GM19239 (cell line): ENCODE data around the gene SMS.

Source experiments
- DNase-seq: peaks from one replicate; pipeline ENCODE4 v3.0.0; 2011; ENCODE audit warnings: low spot score; ENCODE audit not compliant: insufficient read length
- FAIRE-seq: peaks from 2 replicates; lab custom pipeline; 2011; peaks lifted over from hg19 to GRCh38; lab: Jason Lieb, UNC

SMS gene

GRCh38 chrX:21973321-21974010 lies 33.0 kb downstream of the SMS start:
- DNase-seq (no peak), FAIRE-seq (peak; percentile 65)

- no peak for DNase-seq
- FAIRE-seq: peak; percentile 86
These were observed 33.5 kb downstream of the SMS start for GRCh38 chrX:21974011-21974385.

DNA sequence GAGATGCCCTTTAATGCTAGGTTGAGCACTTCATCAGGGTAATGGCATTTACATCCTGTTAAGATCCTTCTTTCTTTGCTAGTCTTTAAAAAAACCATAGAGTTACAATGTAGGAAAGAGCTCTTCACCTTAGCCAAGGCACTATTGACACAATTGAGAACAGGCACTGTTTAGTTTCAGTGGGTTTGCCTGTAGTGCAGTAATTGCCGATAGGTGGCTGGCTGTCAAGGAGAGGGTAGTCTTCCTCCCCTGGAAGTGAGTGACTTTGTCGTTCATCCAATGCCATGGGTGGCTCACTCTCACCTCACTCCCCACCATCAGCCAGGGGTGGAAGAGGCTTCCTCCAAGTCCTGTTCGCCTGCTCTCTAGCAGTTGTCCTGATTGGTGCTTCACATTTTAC lies 34.7 kb downstream of the SMS start:
- FAIRE-seq (no peak), DNase-seq (no peak)

DNA sequence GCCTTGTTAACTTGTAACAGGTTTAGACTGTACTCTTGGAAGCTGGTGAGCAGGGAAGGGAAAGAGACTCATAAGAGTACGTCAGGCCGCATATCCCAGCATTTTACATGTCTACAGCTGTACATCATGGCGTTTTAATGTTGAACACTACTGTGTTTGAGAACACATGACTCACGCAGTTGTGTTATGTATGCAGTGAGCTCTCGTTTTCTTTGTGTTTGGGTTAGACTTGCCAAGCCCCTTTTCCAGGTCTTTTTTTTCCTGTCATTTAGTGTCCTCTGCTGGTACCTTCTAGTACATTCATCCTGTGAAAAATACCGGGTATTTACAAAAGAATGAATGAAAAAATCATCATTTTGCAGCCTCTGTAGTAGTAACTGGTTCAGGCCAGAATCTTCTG lies 35.3 kb downstream of the SMS start:
- no peak for FAIRE-seq

DNA sequence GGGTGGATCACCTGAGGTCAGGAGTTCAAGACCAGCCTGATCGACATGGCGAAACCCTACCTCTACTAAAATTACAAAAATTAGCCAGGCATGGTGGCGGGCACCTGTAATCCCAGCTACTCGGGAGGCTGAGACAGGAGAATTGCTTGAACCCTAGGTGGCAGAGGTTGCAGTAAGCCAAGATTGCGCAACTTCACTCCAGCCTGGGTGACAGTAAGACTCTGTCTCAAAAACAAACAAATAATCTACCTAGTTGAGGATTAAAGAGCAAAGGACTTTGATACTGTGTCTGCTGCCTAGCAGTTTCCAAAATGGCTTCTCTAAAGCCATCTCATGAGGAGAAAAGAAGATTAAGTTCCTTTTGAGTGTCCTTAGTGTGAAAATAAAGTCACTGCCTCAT lies 37.8 kb downstream of the SMS start:
- DNase-seq (no peak), FAIRE-seq (no peak)

More for the DNA sequence above, 35.3 kb downstream of the SMS start:
- no peak for DNase-seq

- no peak for DNase-seq
- FAIRE-seq: no peak
These were observed 41.8 kb downstream of the SMS start for GRCh38 chrX:21982311-21982710.

- FAIRE-seq (peak; percentile 97), DNase-seq (no peak)
These were observed 44.8 kb downstream of the SMS start for GRCh38 chrX:21985332-21985777.

DNA sequence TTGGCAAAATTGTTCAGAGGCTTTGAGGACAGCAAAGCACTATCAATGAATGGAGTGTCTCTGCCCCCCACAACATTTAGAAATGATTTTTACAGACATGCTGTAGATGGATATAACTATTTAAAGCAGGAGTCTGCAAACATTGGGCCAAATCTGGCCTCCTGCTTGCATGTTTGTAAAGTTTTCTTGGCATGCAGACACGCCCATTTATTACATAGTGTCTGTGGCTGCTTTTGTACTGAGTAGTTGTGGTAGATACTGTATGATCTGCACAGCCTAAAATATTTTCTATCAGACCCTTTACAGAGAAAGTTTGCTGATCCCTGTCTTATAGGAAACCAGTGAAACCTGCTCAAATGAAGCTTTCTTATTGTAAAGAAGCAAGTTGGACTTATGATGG lies 46.1 kb downstream of the SMS start:
- DNase-seq (no peak), FAIRE-seq (no peak)

DNA sequence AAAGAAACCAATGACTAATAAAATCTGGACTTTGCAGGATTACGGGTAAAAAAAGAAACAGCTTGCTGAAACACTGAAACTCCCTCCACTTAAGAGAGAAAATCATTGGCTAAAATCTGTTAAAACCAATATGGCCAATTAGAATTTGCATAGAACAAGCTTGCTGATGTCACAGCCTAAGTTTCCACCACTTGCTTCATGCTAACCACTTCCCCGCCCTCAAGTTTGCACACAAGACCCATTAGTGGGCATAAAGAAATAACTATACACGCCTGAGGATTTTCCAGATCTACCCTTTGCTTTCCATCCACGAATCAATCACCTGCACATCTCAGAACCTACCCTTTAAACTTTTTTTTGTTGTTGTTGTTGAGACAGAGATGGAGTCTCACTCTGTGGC lies 48.9 kb downstream of the SMS start:
- no peak for DNase-seq
- peak; percentile 79 for FAIRE-seq

DNA sequence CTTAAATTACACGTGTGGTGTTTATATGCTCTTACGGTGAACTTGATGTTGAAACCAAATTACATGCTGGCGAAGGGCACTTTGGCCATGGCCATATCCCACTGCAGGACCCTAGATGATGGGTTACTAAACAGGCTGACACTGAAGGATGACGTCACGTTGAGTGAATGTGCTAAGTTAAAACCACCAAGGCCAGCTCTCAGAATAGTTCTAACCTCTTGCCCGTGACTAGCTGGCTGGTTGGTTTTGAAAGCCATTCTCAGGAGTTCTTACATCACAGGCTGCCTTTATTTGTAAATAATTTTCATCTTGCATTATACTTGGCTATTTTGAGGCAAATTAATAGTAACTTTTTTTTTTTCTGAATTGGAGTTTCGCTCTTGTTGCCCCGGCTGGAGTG lies 50.3 kb downstream of the SMS start:
- peak; percentile 68 for FAIRE-seq
- DNase-seq: no peak

DNA sequence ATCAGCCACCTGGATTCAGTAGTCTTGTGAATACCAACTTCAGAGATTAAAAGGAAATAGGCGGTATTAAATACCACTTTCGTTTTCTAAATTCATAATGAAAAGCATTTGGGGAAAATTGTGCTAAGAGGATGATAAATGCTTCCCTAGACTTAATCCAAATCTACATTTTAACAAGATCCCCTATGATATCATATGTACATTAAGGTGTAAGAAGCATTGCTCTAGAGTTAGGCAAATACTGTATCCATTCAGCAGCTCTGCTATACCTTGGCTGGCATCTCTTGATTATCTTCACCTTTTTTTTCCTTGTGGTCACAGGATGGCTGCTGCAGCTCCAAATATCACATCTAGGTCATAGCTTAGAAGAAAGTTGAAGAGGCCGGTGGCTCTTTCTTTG lies 51.0 kb downstream of the SMS start:
- no peak for DNase-seq
- FAIRE-seq: peak; percentile 37

DNA sequence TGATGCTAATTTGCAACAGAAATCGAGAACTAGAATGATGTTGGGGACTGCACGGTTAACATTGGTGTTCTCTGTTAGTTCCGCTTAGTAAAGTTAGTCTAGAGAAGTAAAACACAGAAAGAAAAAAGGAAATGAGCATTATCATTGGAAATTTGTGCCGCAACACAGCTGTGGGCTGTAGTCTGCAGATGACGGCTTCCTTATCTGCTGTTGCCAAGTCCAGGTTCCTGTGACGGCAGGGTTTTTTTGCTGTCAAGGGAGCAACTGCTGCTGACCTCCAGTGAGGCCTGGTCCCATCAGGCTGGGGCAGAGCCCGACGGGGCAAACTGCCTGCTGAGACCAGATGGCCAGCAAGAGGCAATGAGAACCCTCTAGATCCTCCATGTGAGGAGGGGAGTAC lies 52.8 kb downstream of the SMS start:
- DNase-seq (no peak), FAIRE-seq (peak; percentile 67)

- DNase-seq (no peak), FAIRE-seq (peak; percentile 28)
These were observed 56.5 kb downstream of the SMS start for GRCh38 chrX:21996872-21997455.

- FAIRE-seq (no peak), DNase-seq (no peak)
These were observed 57.5 kb downstream of the SMS start for GRCh38 chrX:21998037-21998436.

DNA sequence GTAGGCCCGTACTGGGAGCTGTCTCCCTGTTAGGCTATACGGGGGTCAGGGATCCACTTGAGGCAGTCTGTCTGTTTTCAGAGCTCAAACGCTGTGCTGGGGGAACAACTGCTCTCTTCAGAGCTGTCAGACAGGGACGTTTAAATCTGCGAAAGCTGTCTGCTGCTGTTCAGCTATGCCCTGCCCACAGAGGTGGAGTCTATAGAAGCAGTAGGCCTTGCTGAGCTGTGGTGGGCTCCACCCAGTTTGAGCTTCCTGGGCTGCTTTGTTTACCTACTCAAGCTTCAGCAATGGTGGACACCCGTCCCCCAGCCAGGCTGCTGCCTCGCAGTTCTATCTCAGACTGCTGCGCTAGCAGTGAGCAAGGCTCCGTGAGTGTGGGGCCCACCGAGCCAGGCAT lies 64.4 kb downstream of the SMS start:
- no peak for FAIRE-seq
- DNase-seq: no peak

DNA sequence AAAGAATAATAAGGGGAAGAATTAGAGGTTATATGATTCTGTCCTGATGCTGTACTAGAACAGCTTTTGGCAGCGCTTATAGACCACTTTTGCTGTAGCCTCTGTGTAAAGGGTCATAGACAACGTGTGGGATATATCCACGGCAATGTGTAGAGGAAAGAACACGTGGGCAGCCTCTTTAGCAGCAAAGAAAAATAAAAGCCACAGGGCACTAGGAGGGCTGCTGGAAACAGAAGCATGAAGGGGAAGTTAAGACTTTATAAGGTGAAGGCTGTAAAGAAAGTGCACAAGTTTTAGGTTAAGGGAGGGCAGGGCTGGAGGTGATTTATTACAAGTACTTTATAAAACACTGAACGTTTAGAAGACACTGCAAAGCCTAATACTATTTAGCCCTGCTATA lies 71.5 kb downstream of the SMS start:
- no peak for DNase-seq
- FAIRE-seq: no peak

DNA sequence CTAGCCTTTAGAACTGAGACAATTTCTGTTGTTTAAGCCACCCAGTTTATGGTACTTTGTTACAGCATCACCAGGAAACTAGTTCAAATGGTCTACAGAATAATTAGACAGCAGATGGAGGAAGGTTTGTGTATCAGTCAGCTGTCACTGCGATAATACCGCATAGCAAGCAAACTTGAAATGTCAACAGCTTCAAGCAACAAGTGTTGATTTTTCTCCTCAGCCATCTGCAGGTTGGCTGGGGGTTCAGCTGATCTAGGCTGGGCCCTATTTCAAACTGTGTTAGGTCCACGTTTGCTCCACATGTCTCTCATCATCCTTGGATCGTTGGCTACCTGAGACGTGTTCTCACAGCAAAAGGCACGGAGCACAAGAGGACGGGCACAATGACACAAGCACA lies 72.4 kb downstream of the SMS start:
- FAIRE-seq (no peak), DNase-seq (no peak)

DNA sequence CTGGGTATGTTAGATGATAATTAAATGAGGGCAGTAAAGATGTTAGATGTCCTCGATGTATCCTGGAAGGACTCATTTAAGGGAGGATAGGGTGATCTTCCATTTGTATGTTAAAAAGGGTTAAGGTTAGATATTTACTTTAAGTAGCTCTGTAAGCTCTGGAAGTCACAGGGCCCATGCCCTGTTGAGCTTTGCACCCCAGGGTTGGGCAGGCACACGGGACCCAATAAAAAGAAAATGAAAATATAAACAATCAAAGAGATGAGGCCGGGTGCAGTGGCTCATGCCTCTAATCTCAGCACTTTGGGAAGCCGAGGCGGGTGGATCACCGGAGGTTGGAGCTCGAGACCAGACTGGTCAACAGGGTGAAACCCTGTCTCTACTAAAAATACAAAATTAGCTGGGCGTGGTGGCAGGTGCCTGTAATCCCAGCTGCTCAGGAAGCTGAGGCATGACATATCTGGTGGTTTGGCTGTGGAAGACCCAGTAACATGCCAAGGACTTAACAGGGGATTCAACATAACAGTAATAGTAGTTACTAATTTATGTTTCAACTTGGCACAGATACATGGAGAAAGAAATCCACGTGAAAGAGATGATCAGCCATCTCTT lies 74.7 kb downstream of the SMS start:
- FAIRE-seq (no peak), DNase-seq (no peak)

DNA sequence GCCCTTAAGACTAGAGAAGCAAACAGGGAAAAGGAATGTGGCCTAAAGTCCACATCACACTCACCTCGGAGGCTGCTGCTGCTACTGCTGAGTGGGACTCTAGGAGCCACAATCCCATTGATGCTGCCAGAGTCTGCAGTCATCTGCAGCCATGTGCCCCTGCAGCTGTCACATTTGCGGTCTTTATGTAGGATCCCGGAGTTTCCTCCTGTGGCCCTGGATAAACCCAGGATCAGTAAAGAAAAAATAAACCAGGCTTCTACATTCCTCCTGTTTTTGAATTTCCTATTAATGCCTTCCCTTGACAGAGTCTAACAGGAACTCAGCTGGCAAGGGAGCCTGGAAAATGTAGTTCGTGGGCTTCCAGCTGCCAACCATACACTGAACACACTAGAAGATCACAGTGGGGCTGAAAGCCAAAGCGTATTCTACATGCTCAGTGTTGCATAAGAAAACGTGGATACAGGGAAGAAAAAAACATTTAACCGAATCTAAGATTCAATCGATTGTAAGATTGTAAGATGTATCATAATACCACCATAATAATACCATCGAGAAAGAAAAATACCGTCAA lies 81.3 kb downstream of the SMS start:
- no peak for FAIRE-seq
- no peak for DNase-seq

GRCh38 chrX:22024577-22024976 lies 84.1 kb downstream of the SMS start:
- DNase-seq: no peak
- no peak for FAIRE-seq

DNA sequence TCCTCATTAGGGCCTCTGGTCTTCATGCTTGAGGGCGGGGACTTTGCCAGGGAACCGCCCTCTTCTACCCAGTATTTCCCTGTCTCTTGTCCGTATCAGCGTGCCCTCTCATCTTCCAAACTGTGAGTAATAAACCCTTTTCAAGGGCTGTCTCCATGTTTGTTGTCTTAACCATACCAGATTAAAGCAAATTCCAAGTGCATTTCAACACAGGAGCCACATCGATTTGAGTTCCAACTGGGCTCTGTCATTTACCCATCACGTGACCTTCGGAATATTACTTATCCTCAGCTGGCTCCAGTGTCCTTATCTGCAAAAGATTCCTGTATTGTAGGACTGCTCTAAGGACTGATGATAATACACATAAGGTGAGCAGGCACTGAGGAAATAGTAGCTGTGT lies 85.2 kb downstream of the SMS start:
- FAIRE-seq (no peak), DNase-seq (no peak)
